BJ (cell line): ENCODE results near the gene ARL17B. TPM values are rescaled to one million over a fixed set of nuclear protein-coding genes. Genes with fewer than 3 reads are reported as not detected.
"Not testable (repeated sequence)": the region's sequence is repeated elsewhere in the genome, so short reads cannot be mapped to it uniquely, and the experiment has no call there.

Experiments used
- CTCF ChIA-PET: fragments of 350-600 bp; formaldehyde crosslinking; extraction: SDS; loops from one replicate; lab custom pipeline; 2021; ENCODE audit warnings: antibody characterized with exemption, inconsistent platforms; lab: Yijun Ruan, JAX
- POLR2A ChIA-PET: fragments of 300-600 bp; sonication (Branson Sonifier 250); formaldehyde crosslinking; extraction: SDS; loops from one replicate; lab custom pipeline; 2021; ENCODE audit warnings: antibody characterized with exemption; lab: Charles Lee
- DNase-seq: peaks from one replicate; pipeline ENCODE4 v3.0.0-alpha.2; 2011; ENCODE audit warnings: low read depth
- H3K27me3 ChIP-seq: 2 replicates; pipeline ENCODE4 v1.6.0; 2011; ENCODE audit warnings: low read length; ENCODE audit not compliant: control insufficient read depth, insufficient read depth
- H3K36me3 ChIP-seq: 2 replicates; pipeline ENCODE4 v1.5.1; 2011; ENCODE audit warnings: low read length; ENCODE audit not compliant: control insufficient read depth, insufficient read depth
- H3K4me3 ChIP-seq: 2 replicates; pipeline ENCODE4 v1.5.1; 2011; ENCODE audit warnings: low read depth, mild to moderate bottlenecking, control low read depth, low read length
- polyA minus RNA-seq: library from RNA; depleted of rRNA, polyadenylated mRNA; stranded (reverse); fragments of >200 nt; gene quantifications from 2 replicates; pipeline ENCODE4 v1.2.3, GENCODE V29; 2011; rRNA and poly(A)+ RNA removed
- polyA plus RNA-seq: library from polyadenylated mRNA; depleted of rRNA; stranded (reverse); fragments of >200 nt; gene quantifications from 2 replicates; pipeline ENCODE4 v1.2.3, GENCODE V29; 2011; rRNA removed

ARL17B gene
- 7.1 and 7.3 TPM in 2 replicates for polyA plus RNA-seq
- 2.1 and 2.2 TPM in 2 replicates for polyA minus RNA-seq

DNA sequence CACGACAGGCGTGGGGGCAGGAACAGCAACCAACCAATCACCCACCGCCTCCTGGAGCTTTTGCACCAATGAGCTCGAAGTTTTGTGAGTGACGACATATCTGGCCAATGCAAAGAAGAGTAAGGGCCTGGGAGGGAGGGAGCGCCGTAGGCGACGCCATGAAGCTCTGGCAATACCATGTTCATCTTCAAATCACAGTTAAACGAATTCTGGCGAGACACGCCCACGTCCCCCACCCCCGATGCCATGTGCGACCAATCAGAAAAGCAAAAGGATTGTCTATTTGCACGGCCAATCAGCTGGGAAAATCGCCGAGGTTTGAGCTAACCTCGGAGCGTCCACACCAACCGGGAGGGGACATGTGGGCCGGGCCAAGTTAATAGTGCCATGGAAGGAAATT lies at the start of gene ARL17B:
Gene ARL17B, minus strand, starts transcription at position 12 of the 400 bp plus-strand sequence. CDS start 3,369 bp downstream, outside the sequence.
- H3K27me3 ChIP-seq, POLR2A ChIA-PET, DNase-seq, H3K36me3 ChIP-seq, CTCF ChIA-PET, H3K4me3 ChIP-seq: not testable (repeated sequence)

DNA sequence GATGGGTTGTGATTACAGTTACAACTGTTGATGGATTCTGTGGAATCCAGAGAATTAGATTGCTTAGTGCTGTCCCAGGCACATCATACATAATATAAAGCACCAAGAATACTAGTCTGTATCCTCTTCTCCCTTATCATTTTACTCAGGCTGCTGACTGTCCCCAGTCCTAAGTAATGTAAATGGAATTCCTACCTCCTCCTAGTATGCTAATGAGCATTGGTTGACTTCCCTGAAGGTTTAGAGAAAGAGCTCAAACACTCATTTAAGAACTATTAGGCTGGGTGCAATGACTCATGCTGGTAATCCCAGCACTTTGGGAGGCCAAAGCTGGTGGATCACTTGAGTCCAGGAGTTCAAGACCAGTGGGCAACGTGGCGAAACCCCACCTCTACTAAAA lies 48.3 kb upstream of the ARL17B start:
- H3K27me3 ChIP-seq, DNase-seq, H3K36me3 ChIP-seq, POLR2A ChIA-PET, H3K4me3 ChIP-seq, CTCF ChIA-PET: not testable (repeated sequence)

DNA sequence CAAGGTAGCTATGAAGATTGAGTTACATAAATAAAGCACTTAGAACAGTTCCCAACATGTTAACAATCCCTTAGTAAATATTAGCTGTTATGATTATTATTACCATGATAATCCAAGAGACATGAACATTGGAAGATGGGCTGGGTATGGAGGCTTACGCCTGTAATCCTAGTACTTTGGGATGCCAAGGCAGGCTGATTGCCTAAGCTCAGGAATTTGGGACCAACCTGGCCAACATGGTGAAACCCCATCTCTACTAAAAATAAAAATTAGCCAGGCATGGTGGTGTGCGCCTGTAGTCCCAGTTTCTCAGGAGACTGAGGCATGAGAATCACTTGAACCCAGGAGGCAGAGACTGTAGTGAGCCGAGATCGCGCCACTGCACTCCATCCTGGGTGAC lies 45.6 kb upstream of the ARL17B start:
- H3K27me3 ChIP-seq, H3K4me3 ChIP-seq, DNase-seq, CTCF ChIA-PET, POLR2A ChIA-PET, H3K36me3 ChIP-seq: not testable (repeated sequence)

DNA sequence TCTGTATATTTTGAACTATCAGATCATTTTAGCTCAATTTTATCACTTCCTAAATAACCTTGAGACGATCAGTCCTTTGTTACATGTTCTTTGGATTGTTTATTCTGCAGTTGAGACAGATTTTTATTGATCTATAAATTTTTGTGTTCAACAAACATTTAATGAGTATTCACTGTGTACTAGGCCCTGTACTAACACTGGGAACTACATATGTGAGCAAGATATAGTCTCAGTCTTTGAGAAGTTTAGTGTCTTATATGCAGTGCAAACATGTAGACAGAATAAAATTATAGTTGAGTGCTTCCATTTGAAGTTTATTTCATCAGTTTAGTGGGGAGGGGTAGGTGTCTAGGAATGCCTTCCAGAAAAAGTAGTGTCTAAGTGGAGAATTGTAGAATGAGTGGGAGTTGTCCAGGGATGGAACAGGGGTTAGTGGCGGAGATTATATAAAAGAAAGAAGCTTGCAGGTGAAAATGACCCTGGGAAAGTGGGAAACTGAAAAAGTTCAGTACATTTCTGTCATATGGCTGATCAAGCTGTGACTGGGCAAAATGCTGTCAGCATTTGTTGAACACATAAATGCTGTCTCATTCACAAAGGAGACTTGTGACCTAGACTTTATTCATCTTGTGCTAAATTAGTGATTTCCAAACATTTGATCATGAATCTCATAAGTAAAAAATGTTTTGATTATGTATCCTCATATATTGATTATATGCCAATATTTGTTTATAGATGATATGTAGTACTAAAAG lies 39.6 kb upstream of the ARL17B start:
- H3K36me3 ChIP-seq, POLR2A ChIA-PET, DNase-seq: not testable (repeated sequence)

DNA sequence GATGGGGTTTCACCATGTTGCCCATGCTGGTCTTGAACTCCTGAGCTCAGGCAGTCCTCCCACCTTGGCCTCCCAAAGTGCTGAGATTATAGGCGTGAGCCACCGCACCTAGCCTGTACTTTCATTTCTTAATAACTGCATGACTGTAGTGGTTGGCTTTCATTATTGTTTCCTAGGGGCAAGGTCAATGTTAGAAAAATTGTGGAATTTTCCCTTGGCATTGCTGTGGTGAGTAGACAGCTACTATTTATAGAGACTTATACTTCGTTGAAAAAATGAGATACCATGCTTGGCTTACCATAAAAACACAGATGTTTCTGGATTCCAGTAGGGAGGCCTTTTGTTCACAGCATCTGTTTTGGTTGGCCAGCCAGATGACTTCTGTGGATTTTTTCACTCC lies 39.0 kb upstream of the ARL17B start:
- CTCF ChIA-PET, DNase-seq, H3K27me3 ChIP-seq, H3K36me3 ChIP-seq, H3K4me3 ChIP-seq, POLR2A ChIA-PET: not testable (repeated sequence)

More for the DNA sequence above, 39.6 kb upstream of the ARL17B start:
- H3K27me3 ChIP-seq, CTCF ChIA-PET, H3K4me3 ChIP-seq: not testable (repeated sequence)

DNA sequence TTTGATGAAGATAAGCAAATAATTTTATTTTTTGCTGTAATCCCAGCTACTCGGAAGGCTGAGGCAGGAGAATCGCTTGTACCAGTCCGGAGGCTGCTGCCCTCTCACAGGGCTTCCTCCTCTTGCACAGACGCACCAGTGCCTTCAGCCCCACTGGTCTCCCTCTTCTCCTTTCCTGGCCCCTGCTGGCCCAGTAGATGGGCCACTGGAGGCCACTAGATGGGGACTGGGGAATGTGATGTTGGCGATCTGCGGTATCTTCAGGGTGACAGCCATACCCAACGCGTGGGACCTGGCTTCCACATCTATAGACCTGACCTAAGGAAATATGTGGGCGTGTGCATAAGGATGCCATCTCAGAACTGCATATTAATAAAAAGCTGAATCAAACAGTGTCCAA lies 38.4 kb upstream of the ARL17B start:
- POLR2A ChIA-PET, CTCF ChIA-PET, H3K36me3 ChIP-seq, H3K27me3 ChIP-seq, DNase-seq, H3K4me3 ChIP-seq: not testable (repeated sequence)

DNA sequence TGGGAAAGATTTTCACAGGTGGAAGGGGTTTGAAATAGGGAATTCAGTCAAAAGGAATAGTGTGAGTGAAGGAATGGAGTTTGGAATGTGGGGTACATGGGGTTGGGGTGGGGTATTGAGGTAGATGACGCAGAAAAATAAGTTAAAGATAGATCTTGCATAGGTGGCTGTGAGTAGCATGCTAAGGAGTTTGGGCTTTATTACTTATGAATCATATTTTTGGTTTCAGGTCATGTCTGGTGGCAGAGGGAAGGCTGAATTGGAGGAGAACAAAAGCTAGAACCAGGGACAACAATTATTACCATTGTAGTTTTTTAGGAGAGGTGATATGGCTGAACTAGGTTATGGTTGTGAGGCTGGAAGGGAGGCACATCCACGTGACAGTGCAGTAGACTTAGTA lies 34.7 kb upstream of the ARL17B start:
- H3K4me3 ChIP-seq, CTCF ChIA-PET, DNase-seq, H3K36me3 ChIP-seq, H3K27me3 ChIP-seq, POLR2A ChIA-PET: not testable (repeated sequence)

DNA sequence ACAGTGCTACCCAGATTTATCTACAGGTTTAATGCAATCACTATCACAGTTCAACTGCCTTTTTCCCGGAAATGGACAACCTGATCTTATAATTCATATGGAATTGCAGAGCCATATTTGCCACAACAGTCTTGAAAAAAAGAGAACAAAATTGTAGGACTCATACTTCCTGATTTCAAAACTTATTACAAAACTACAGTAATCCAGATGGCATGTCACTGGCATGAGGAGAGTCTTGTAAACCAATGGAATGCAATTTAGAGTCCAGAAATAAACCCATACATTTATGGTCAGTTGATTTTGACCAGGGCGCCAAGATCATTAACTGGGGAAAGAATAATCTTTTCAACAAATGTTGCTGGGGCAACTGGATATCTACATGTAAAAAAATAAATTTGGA lies 32.1 kb upstream of the ARL17B start:
- CTCF ChIA-PET, POLR2A ChIA-PET, DNase-seq: not testable (repeated sequence)

DNA sequence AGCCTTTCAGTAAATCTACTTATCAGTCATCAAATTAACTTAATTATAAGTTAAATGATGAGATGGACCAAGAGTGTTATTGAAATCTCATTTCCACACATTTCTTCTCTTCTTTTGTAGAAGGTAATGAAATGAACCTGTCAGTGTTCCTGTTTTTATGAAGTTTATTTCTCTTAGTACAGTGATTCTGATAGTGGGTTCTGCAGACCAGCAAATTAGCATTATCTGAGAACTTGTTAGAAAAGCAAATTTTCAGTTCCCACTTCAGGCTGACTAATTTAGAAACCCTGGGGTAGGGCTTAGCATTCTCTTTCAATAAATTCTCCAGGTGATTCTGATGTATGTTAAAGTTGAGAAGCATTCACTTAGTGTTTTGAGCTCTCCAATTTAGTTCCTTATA lies 23.9 kb upstream of the ARL17B start:
- POLR2A ChIA-PET, DNase-seq, H3K27me3 ChIP-seq, CTCF ChIA-PET, H3K36me3 ChIP-seq, H3K4me3 ChIP-seq: not testable (repeated sequence)

More for the DNA sequence above, 32.1 kb upstream of the ARL17B start:
- not testable (repeated sequence) for H3K4me3 ChIP-seq, H3K36me3 ChIP-seq, H3K27me3 ChIP-seq

DNA sequence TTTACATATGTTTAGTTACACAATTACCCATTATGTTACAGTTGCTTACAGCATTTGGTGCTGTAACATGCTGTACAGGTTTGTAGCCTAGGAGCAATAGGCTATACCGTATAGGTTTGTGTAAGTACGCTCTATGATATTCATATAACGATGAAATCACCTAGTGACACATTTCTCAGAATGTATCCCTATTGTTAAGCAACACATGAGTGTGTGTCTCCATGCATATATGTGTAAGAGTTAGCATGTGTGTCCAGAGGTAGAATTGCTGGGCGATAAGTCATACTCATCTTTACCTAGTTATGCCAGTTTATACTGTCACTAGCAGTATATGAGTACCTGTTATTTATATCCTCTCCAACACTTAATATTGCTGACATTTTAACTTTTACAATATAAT lies 21.6 kb upstream of the ARL17B start:
- POLR2A ChIA-PET, CTCF ChIA-PET, H3K4me3 ChIP-seq: not testable (repeated sequence)

DNA sequence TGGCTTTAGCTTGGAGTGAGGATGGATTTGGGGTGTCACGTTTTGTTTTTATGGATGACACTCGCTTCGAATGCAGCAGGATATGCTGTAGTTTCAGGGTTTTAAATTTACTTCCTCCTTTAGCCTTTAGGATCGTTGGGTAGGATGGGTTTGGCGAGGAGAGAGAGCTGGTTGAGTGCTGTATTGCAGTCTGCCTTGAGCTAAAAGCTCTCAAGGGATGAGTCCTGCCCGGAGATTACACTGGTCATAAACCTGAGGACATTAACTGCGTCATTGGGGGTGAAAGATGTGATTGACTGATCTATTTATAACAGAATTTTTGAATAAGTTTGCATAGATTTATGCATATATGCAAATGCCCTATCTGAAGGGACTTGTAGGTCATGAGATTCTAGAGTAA lies 11.9 kb upstream of the ARL17B start:
- CTCF ChIA-PET, H3K4me3 ChIP-seq, DNase-seq, POLR2A ChIA-PET, H3K36me3 ChIP-seq, H3K27me3 ChIP-seq: not testable (repeated sequence)

More for the DNA sequence above, 21.6 kb upstream of the ARL17B start:
- not testable (repeated sequence) for DNase-seq, H3K27me3 ChIP-seq, H3K36me3 ChIP-seq

DNA sequence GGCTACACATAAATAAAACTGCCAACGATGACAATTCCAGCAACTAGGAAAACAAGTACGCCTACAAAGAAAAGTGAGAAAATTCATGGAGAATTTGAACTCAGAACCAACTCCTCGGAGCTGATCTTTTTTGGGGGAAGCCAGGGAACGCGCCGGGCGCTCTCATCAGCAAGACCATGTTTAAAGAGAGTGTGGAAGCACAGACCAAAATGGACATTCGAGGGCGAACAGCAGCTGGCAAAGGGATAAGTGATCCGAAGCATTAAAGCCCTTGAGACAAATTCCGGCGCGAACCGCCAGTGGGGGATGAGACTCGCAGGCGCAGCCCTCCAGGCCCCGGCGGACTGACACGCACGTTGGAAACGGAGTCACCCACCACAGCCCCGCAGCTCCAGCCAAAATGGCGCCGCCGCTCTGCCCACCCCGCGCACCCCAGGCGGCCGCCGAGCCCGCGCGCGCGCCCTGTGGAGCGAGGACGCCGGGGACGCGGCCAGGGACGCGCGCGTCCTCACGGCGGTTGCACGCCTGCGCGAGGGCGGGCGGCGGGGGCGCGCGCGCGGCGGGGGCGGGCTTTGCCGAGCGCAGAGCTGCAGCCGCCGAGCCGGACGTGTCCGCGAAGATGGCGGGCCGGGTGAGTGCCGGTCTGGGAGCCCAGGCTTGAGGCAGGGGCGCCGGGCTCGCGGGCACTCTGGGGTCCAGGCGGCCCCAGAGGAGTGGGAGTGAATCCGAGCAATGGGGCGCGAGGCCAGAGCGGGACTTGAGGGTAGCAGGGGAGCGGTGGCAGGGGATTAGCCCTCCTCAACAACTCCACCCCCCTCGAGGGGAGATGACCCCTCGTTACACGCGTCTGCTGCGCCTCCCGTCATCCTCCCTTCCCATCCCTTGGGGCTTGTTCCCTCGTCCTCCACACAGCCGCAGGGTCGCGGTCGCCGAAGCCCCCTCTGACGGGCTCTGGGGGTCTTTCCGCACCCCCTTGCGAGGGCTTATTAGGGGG lies 11.0 kb upstream of the ARL17B start:
- CTCF ChIA-PET, H3K36me3 ChIP-seq, POLR2A ChIA-PET, H3K27me3 ChIP-seq, H3K4me3 ChIP-seq, DNase-seq: not testable (repeated sequence)
